PC-9 (cell line): ENCODE data around the gene SLC16A12. TPM values are rescaled to one million over a fixed set of nuclear protein-coding genes. Genes with fewer than 3 reads are reported as not detected.
"Not testable (repeated sequence)": the region's sequence is repeated elsewhere in the genome, so short reads cannot be mapped to it uniquely, and the experiment has no call there.

Experiments
- BruUV-seq: library from RNA; stranded (reverse); fragments of 400-500 nt; replicated peaks from 2 replicates; lab custom pipeline; 2021; lab: Mats Ljungman, UMichigan
- CTCF ChIA-PET: fragments of 300-600 bp; sonication (Branson Sonifier 250); formaldehyde crosslinking; loops from one replicate; lab custom pipeline; 2022; ENCODE audit warnings: antibody characterized with exemption; lab: Charles Lee
- POLR2A ChIA-PET: fragments of 300-600 bp; sonication (Branson Sonifier 250); formaldehyde crosslinking; loops from one replicate; lab custom pipeline; 2022; ENCODE audit warnings: antibody characterized with exemption; ENCODE audit not compliant: unreplicated experiment; lab: Charles Lee
- DNase-seq, 2 experiments: peaks; one replicate each; pipeline versions ENCODE4 v3.0.0 to v3.0.0-alpha.2; 2015 to 2022; ENCODE audit warnings: mixed read lengths in 1 of 2
- H2AFZ ChIP-seq: fragments of 200-600 bp; sonication (generic); 2 replicates; pipeline ENCODE4 v1.8.1; 2017; ENCODE audit warnings: antibody characterized with exemption
- H3F3A ChIP-seq: fragments of 200-600 bp; sonication (generic); 2 replicates; pipeline ENCODE4 v1.8.1; 2017; ENCODE audit warnings: antibody characterized with exemption, mild to moderate bottlenecking, low read depth; ENCODE audit not compliant: insufficient read depth
- H3K27ac ChIP-seq: fragments of 200-600 bp; sonication (generic); 2 replicates; pipeline ENCODE4 v1.6.1; 2016; ENCODE audit warnings: mixed run types
- H3K27me3 ChIP-seq: fragments of 200-600 bp; sonication (generic); 2 replicates; pipeline ENCODE4 v1.6.1; 2016; ENCODE audit warnings: low read depth, mixed run types; ENCODE audit not compliant: insufficient read depth
- H3K36me3 ChIP-seq: fragments of 200-600 bp; sonication (generic); 2 replicates; pipeline ENCODE4 v1.6.1; 2016; ENCODE audit warnings: low read depth, mixed run types
- H3K4me1 ChIP-seq: fragments of 200-600 bp; sonication (generic); replicated peaks from 2 replicates; pipeline ENCODE4 v1.6.1; 2016; ENCODE audit warnings: mixed run types; ENCODE audit not compliant: insufficient read depth
- H3K4me2 ChIP-seq: fragments of 200-600 bp; sonication (generic); 2 replicates; pipeline ENCODE4 v1.6.1; 2017; ENCODE audit warnings: mixed run types
- H3K4me3 ChIP-seq: fragments of 200-600 bp; sonication (generic); 2 replicates; pipeline ENCODE4 v1.6.1; 2016; ENCODE audit warnings: mixed run types
- H3K79me2 ChIP-seq: fragments of 200-600 bp; sonication (generic); 2 replicates; pipeline ENCODE4 v1.6.1; 2017; ENCODE audit warnings: low read depth, mixed run types
- H3K9me2 ChIP-seq: fragments of 200-600 bp; sonication (generic); 2 replicates; pipeline ENCODE4 v1.8.1; 2017; ENCODE audit warnings: mild to moderate bottlenecking; ENCODE audit not compliant: insufficient read depth
- H3K9me3 ChIP-seq: fragments of 200-600 bp; sonication (generic); 2 replicates; pipeline ENCODE4 v1.8.1; 2016; ENCODE audit warnings: low read depth; ENCODE audit not compliant: insufficient read depth
- H4K20me1 ChIP-seq: fragments of 200-600 bp; sonication (generic); 2 replicates; pipeline ENCODE4 v1.8.1; 2017; ENCODE audit not compliant: insufficient read depth
- CTCF ChIP-seq: fragments of 200-600 bp; sonication (generic); conservative IDR thresholded peaks from 2 replicates; pipeline ENCODE4 v1.6.1; 2017; ENCODE audit warnings: mixed run types, antibody characterized with exemption, mild to moderate bottlenecking, moderate library complexity
- EZH2 ChIP-seq: fragments of 200-600 bp; sonication (generic); IDR thresholded peaks from 2 replicates; pipeline ENCODE4 v1.8.0; 2017; ENCODE audit warnings: antibody characterized with exemption, low read depth
- intact Hi-C: fragments of 100-400 bp; cut with micrococcal nuclease; formaldehyde crosslinking; loops from one replicate; pipeline ENCODE4 v1.10.0; 2022; ENCODE audit not compliant: unreplicated experiment
- total RNA-seq: library from RNA; stranded (reverse); gene quantifications from 2 replicates; pipeline ENCODE4 v1.2.3, GENCODE V29; 2021

SLC16A12 gene
- total RNA-seq, 1 experiment from 2014 or later, result 0.74 TPM

- ChIA-PET POLR2A (no interaction called here), CTCF (no interaction called here)
- no peak overlapping the region for H3K27ac ChIP-seq
- no peaks in the 10 kb centered on the region for H3K27me3 ChIP-seq
- intact Hi-C loops, result no loop called here
- H3K4me3 ChIP-seq, result no peak overlapping the region
- no peaks in the 10 kb centered on the region for H3K79me2 ChIP-seq
- no peaks in the 10 kb centered on the region for H3K4me1 ChIP-seq
- no peak for TF ChIP-seq EZH2
- TF ChIP-seq CTCF, result no peak
- H3K4me2 ChIP-seq, result no peak overlapping the region
- H2AFZ ChIP-seq, result no peak overlapping the region
- H3K36me3 ChIP-seq, result no peaks in the 10 kb centered on the region
- no peak for DNase-seq
- H3F3A ChIP-seq, result no peaks in the 10 kb centered on the region
- no peaks in the 10 kb centered on the region for H3K9me3 ChIP-seq
- BruUV-seq, result no TSS peak
- H3K9me2 ChIP-seq, result no peaks in the 10 kb centered on the region
- no peaks in the 10 kb centered on the region for H4K20me1 ChIP-seq
These were observed 2.9 kb downstream of the SLC16A12 start for GRCh38 chr10:89532476-89532875.

GRCh38 chr10:89531359-89531758 is 4.0 kb downstream of the SLC16A12 start:
- CTCF ChIA-PET, result no interaction called here
- DNase-seq, result no peak
- Histone ChIP-seq H3K4me3 (no peak overlapping the region), H3K4me1 (no peaks in the 10 kb centered on the region), H3K79me2 (no peaks in the 10 kb centered on the region), H3K9me3 (no peaks in the 10 kb centered on the region), H3K4me2 (no peak overlapping the region), H3K9me2 (no peaks in the 10 kb centered on the region), H3K27me3 (no peaks in the 10 kb centered on the region), H4K20me1 (no peaks in the 10 kb centered on the region), H3K36me3 (no peaks in the 10 kb centered on the region), H3K27ac (no peak overlapping the region), H2AFZ (no peak overlapping the region), H3F3A (no peaks in the 10 kb centered on the region)
- TF ChIP-seq EZH2, result no peak
- TF ChIP-seq CTCF, result no peak
- BruUV-seq, result no TSS peak
- POLR2A ChIA-PET, result interaction anchor here (0.6 kb wide), 1 partner anchor 19 kb away, joined by 20 read pairs; no protein-coding TSS in a partner anchor
- intact Hi-C loops, result no loop called here

GRCh38 chr10:89529711-89530110 is 5.7 kb downstream of the SLC16A12 start:
- H3K9me3 ChIP-seq, H3K27me3 ChIP-seq, H3K4me1 ChIP-seq, intact Hi-C loops, H3F3A ChIP-seq, H3K9me2 ChIP-seq, BruUV-seq, POLR2A ChIA-PET, DNase-seq, H3K27ac ChIP-seq, H3K36me3 ChIP-seq, H3K4me2 ChIP-seq, H4K20me1 ChIP-seq, CTCF ChIA-PET, H3K4me3 ChIP-seq, H2AFZ ChIP-seq, H3K79me2 ChIP-seq: not testable (repeated sequence)

GRCh38 chr10:89526358-89526757 is 9.0 kb downstream of the SLC16A12 start:
- Histone ChIP-seq H2AFZ (no peak overlapping the region), H3K79me2 (no peaks in the 10 kb centered on the region), H3K4me2 (no peak overlapping the region), H3K27me3 (no peaks in the 10 kb centered on the region), H4K20me1 (no peaks in the 10 kb centered on the region), H3F3A (no peaks in the 10 kb centered on the region; the same call in 1 of the 2 replicates), H3K4me1 (peaks cover 16% of the 10 kb centered on the region), H3K9me2 (no peaks in the 10 kb centered on the region), H3K36me3 (no peaks in the 10 kb centered on the region), H3K27ac (no peak overlapping the region), H3K4me3 (no peak overlapping the region), H3K9me3 (no peaks in the 10 kb centered on the region)
- DNase-seq, result no peak
- TF ChIP-seq CTCF (no peak), EZH2 (no peak)
- ChIA-PET CTCF (no interaction called here), POLR2A (interaction anchor here (0.7 kb wide), 1 partner anchor 762 kb away, joined by 10 read pairs; no protein-coding TSS in a partner anchor)
- intact Hi-C loops, result no loop called here
- BruUV-seq, result no TSS peak
